Stomach (tissue), 4 donors: ENCODE data around the gene ATF3.

Experiments
- EP300 ChIP-seq: sonication (generic); formaldehyde crosslinking; IDR thresholded peaks from one replicate; pipeline ENCODE4 v1.6.1; 2017; ENCODE audit warnings: antibody characterized with exemption
- POLR2A ChIP-seq, 4 donors: fragments of 450-650 bp; IDR thresholded peaks; one replicate each; pipeline ENCODE4 v1.6.1; 2016; ENCODE audit warnings: antibody characterized with exemption in 4 of 4, control low read depth in 2 of 4, mild to moderate bottlenecking in 1 of 4, moderate library complexity in 1 of 4
- POLR2AphosphoS5 ChIP-seq, 3 donors: sonication (generic); formaldehyde crosslinking; IDR thresholded peaks; one replicate each; pipeline ENCODE4 v1.6.1; 2016; ENCODE audit warnings: antibody characterized with exemption in 3 of 3
- TF ChIP-seq, protein P1 (sequence below), 7 experiments: fragments of 450-650 bp in 4 of 7; fragments of 200-600 bp in 3 of 7; sonication (generic) in 3 of 7; IDR thresholded peaks; one replicate each; pipeline ENCODE4 v1.5.1; 2016 to 2019; ENCODE audit warnings: antibody characterized with exemption in 7 of 7, control low read depth in 2 of 7, mild to moderate bottlenecking in 1 of 7

DNA sequence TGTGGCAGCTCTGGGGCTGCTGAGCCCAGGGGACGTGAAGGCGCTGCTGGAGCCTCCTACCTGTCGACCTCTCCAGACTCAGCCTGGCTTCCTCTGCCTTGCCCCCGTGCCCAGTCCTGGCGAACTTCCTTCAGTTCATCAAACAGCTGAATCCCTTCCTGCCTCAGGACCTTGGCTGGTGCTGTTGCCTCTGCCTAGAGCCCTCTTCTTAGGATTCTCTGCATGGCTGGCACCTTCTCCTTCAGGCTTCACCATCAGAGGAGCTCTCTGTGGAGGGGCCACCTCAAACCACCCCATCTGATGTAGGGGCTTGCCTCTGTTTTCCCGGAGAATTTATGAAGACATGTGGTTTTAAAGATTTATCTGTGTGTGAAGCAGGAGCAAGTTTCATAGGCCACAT lies 23.4 kb upstream of the ATF3 start:
- TF ChIP-seq POLR2A (IDR thresholded peaks at IDR 0.05) (no peak), POLR2AphosphoS5 (IDR thresholded peaks at IDR 0.05) (no peak), EP300 (no peak)
- TF ChIP-seq, protein P1, sequence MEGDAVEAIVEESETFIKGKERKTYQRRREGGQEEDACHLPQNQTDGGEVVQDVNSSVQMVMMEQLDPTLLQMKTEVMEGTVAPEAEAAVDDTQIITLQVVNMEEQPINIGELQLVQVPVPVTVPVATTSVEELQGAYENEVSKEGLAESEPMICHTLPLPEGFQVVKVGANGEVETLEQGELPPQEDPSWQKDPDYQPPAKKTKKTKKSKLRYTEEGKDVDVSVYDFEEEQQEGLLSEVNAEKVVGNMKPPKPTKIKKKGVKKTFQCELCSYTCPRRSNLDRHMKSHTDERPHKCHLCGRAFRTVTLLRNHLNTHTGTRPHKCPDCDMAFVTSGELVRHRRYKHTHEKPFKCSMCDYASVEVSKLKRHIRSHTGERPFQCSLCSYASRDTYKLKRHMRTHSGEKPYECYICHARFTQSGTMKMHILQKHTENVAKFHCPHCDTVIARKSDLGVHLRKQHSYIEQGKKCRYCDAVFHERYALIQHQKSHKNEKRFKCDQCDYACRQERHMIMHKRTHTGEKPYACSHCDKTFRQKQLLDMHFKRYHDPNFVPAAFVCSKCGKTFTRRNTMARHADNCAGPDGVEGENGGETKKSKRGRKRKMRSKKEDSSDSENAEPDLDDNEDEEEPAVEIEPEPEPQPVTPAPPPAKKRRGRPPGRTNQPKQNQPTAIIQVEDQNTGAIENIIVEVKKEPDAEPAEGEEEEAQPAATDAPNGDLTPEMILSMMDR (IDR thresholded peaks at IDR 0.05) = no peak
